BE2C (cell line): ENCODE measurements around the gene JAGN1.

ENCODE experiments used
- DNase-seq: peaks from one replicate; pipeline ENCODE4 v3.0.0-alpha.2; 2020
- H3K27me3 ChIP-seq: fragments of 250-450 bp; sonication (Bioruptor Pico); 2 replicates; pipeline ENCODE4 v1.5.1; 2020; ENCODE audit warnings: mild to moderate bottlenecking
- H3K36me3 ChIP-seq: fragments of 250-450 bp; sonication (Bioruptor Pico); 2 replicates; pipeline ENCODE4 v1.5.1; 2020; ENCODE audit warnings: mild to moderate bottlenecking
- H3K4me1 ChIP-seq: fragments of 250-450 bp; sonication (Bioruptor Pico); 2 replicates; pipeline ENCODE4 v1.5.1; 2020
- H3K4me3 ChIP-seq: 2 replicates; pipeline ENCODE4 v1.5.1; 2011; ENCODE audit warnings: low read depth, low read length
- H3K9me3 ChIP-seq: fragments of 250-450 bp; sonication (Bioruptor Pico); 2 replicates; pipeline ENCODE4 v1.5.1; 2020
- CTCF ChIP-seq: IDR thresholded peaks from 2 replicates; pipeline ENCODE4 v1.5.1; 2012; ENCODE audit warnings: mild to moderate bottlenecking, low read depth, low read length

JAGN1 gene

GRCh38 chr3:9916346-9916733 lies 25.9 kb downstream of the JAGN1 start:
- TF ChIP-seq CTCF, result no peak
- peaks cover 5% of the 10 kb centered on the region; the same call in 1 of the 2 replicates for H3K4me1 ChIP-seq
- no peak overlapping the region for H3K4me3 ChIP-seq
- H3K9me3 ChIP-seq, result no peaks in the 10 kb centered on the region
- H3K36me3 ChIP-seq, result no peaks in the 10 kb centered on the region
- no peaks in the 10 kb centered on the region for H3K27me3 ChIP-seq
- DNase-seq, result no peak

- peak; percentile 64 for DNase-seq
- no peak for TF ChIP-seq CTCF
- Histone ChIP-seq H3K4me1 (peaks cover 5% of the 10 kb centered on the region; the same call in 1 of the 2 replicates), H3K36me3 (no peaks in the 10 kb centered on the region), H3K4me3 (peak within 1 kb of the TSS; percentile 55), H3K9me3 (no peaks in the 10 kb centered on the region), H3K27me3 (no peaks in the 10 kb centered on the region)
Observed at GRCh38 chr3:9916734-9917680, 26.6 kb downstream of the JAGN1 start, which contains the start of gene IL17RC. IL17RC (plus strand) TSS chr3:9917098; CDS start chr3:9917316, 218 bp downstream.

- Histone ChIP-seq H3K36me3 (no peaks in the 10 kb centered on the region), H3K27me3 (no peaks in the 10 kb centered on the region), H3K4me3 (no peak overlapping the region), H3K4me1 (peaks cover 5% of the 10 kb centered on the region; the same call in 1 of the 2 replicates), H3K9me3 (no peaks in the 10 kb centered on the region)
- no peak for DNase-seq
- TF ChIP-seq CTCF, result no peak
Observed at GRCh38 chr3:9917820-9918219, 27.4 kb downstream of the JAGN1 start.

- Histone ChIP-seq H3K36me3 (no peaks in the 10 kb centered on the region), H3K4me3 (no peak overlapping the region), H3K27me3 (no peaks in the 10 kb centered on the region), H3K9me3 (no peaks in the 10 kb centered on the region), H3K4me1 (peaks cover 5% of the 10 kb centered on the region; the same call in 1 of the 2 replicates)
- no peak for DNase-seq
- no peak for TF ChIP-seq CTCF
Observed at GRCh38 chr3:9918261-9919038, 28.0 kb downstream of the JAGN1 start.

GRCh38 chr3:9928158-9928557 lies 37.7 kb downstream of the JAGN1 start:
- Histone ChIP-seq H3K9me3 (no peaks in the 10 kb centered on the region), H3K4me3 (no peak overlapping the region), H3K27me3 (no peaks in the 10 kb centered on the region), H3K36me3 (no peaks in the 10 kb centered on the region), H3K4me1 (no peaks in the 10 kb centered on the region; the same call in 1 of the 2 replicates)
- no peak for DNase-seq
- no peak for TF ChIP-seq CTCF
